ENCODE measurements around the gene ADAMTS5. TPM values are rescaled to one million over a fixed set of nuclear protein-coding genes. Genes with fewer than 3 reads are reported as not detected.

ADAMTS5 gene
- total RNA-seq, 1 donor from 2014 or later, result 3.4 TPM

DNA sequence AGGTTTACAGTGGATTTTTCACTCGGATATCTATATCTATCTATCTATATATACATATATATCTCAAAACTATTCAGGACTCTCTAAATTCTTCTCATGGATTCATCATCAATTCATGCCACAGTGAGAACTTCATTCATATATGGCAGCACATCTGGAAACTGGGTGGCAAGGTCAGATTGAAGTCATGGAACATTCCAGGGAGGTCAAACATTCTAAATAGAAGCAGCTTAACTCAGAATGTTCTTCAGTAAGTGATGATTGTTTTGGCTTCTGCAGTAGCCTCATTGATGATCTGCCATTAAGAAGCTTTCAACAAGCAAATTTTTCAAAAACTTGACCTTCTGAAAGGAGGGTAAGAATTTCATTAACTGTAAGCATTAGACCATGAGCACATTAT lies 74.7 kb downstream of the ADAMTS5 start:
- H3K4me3 ChIP-seq (ENCODE audit: low read depth, low read length), result no peak overlapping the region
- TF ChIP-seq, protein P1, sequence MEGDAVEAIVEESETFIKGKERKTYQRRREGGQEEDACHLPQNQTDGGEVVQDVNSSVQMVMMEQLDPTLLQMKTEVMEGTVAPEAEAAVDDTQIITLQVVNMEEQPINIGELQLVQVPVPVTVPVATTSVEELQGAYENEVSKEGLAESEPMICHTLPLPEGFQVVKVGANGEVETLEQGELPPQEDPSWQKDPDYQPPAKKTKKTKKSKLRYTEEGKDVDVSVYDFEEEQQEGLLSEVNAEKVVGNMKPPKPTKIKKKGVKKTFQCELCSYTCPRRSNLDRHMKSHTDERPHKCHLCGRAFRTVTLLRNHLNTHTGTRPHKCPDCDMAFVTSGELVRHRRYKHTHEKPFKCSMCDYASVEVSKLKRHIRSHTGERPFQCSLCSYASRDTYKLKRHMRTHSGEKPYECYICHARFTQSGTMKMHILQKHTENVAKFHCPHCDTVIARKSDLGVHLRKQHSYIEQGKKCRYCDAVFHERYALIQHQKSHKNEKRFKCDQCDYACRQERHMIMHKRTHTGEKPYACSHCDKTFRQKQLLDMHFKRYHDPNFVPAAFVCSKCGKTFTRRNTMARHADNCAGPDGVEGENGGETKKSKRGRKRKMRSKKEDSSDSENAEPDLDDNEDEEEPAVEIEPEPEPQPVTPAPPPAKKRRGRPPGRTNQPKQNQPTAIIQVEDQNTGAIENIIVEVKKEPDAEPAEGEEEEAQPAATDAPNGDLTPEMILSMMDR (conservative IDR thresholded peaks at IDR 0.05; ENCODE audit: low read depth, low read length), result no peak
- no peak for DNase-seq (ENCODE audit: low read depth)

- H3K4me3 ChIP-seq (ENCODE audit: low read depth, low read length), result no peak overlapping the region
- TF ChIP-seq, protein P1 (conservative IDR thresholded peaks at IDR 0.05; ENCODE audit: low read depth, low read length), result no peak
- no peak for DNase-seq (ENCODE audit: low read depth)
Measured at GRCh38 chr21:26888931-26889330, 78.0 kb downstream of the ADAMTS5 start.

- no peak for DNase-seq (ENCODE audit: low read depth)
- TF ChIP-seq, protein P1 (conservative IDR thresholded peaks at IDR 0.05; ENCODE audit: low read depth, low read length), result no peak
- H3K4me3 ChIP-seq (ENCODE audit: low read depth, low read length), result no peak overlapping the region
Measured at GRCh38 chr21:26888256-26888655, 78.6 kb downstream of the ADAMTS5 start.

DNA sequence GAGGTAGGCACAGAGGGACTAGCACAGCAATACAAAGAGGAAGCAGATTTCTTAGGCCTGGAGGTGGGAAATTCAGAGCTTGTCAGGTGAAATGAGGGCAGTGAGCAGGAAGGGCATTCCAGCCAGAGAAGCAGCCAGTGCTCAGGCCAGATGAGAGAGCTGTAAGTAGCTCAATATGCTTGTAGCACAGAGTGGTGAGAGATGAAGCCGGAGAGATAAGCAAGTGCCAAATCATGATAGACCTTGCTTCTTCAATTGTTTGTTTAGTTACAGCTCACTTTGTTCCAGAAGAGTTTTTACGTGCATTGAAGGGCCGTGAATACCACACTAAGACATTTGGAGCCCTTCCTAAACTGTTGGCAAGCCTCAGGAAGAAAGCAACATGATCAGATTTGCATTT lies 79.6 kb downstream of the ADAMTS5 start:
- TF ChIP-seq, protein P1 (conservative IDR thresholded peaks at IDR 0.05; ENCODE audit: low read depth, low read length), result no peak
- no peak for DNase-seq (ENCODE audit: low read depth)
- H3K4me3 ChIP-seq (ENCODE audit: low read depth, low read length), result no peak overlapping the region

DNA sequence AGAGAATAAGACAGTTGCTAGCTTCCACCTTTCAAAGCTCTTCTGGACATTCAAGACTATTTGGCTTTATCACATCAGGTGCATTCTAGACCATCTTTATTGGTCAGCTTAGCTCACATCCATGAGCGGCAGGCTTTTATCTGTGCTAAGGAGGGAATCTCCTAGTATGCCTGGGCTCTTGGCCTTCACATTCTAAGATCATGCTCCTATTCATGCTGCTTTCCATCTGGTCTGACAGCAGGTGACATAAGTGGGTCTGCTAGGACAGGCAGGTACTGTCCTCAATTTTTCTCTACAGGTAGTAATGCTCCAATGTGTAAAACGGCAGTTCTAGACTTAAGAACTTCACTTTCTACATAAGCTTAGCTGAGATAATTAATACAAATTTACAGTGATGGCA lies 82.5 kb downstream of the ADAMTS5 start:
- H3K4me3 ChIP-seq (ENCODE audit: low read depth, low read length), result no peak overlapping the region
- no peak for DNase-seq (ENCODE audit: low read depth)
- TF ChIP-seq, protein P1 (conservative IDR thresholded peaks at IDR 0.05; ENCODE audit: low read depth, low read length), result no peak

DNA sequence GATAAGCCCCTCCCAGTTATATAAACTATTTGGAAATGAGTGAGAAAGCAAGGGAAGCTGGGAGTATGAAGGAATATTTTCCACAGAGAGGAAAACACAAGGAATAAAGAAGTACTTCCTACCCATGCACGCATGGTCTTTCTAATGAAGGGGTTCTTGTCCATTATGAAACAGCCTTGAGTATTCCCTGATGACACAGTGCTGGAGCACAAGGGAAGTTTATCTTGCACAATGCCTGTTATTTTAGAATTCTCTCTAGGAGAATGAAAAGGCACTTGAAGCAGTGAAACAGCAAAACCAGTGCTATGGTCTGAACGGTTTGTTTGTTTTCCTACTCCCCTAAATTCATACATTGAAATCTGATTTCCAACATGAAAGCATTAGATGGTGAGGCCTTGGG lies 83.1 kb downstream of the ADAMTS5 start:
- TF ChIP-seq, protein P1 (conservative IDR thresholded peaks at IDR 0.05; ENCODE audit: low read depth, low read length), result no peak
- DNase-seq (ENCODE audit: low read depth), result no peak
- H3K4me3 ChIP-seq (ENCODE audit: low read depth, low read length), result no peak overlapping the region

DNA sequence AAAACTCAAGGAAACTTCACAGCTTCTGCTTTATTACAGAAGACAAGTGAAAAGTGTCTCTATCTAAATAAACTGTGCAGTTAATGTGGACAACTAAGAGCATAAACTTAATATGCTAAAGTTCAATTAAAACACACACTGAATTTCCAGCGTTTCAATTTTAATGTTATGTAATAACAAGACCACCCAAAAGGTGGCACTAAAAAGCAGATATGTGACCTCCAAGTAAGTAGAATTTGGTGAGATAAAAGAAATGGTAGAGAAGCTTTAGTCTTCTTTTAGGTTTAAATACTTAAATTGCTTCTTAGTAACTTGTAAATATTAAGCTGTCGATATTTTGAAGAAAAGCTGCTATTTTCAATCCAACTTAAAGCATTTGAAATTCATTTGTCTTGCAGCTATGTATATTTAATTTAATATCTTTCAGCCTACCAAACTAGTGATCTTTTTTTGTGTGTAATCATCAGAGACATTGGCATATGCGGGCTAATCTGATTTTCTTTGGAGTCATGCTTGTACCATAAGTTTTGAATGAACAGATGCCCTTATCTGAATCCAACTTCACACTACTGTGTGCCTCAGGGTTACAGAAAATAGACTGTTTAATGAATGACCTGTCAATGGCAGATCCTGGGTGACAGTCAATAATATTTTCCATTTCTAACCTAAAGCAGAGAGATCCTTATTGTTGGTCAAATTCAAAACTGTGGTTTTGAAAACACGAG lies 85.2 kb downstream of the ADAMTS5 start:
- no peak overlapping the region for H3K4me3 ChIP-seq (ENCODE audit: low read depth, low read length)
- DNase-seq (ENCODE audit: low read depth), result no peak
- TF ChIP-seq, protein P1 (conservative IDR thresholded peaks at IDR 0.05; ENCODE audit: low read depth, low read length), result peak; percentile 42

All from epithelial cell of proximal tubule (primary cell).